Measurements from ENCODE around the gene EPG5. TPM values are rescaled to one million over a fixed set of nuclear protein-coding genes. Genes with fewer than 3 reads are reported as not detected.

EPG5 gene
- 10 to 100 TPM; 25.3 to 33.6 TPM for total RNA-seq

GRCh38 chr18:45967007-45967706 lies at the start of gene EPG5:
Gene EPG5 (minus strand): TSS chr18:45967329. CDS start chr18:45967239, 90 bp downstream.
- H3K36me3 ChIP-seq: no peaks in the 10 kb centered on the region
- no peaks in the 10 kb centered on the region for H3K9me3 ChIP-seq
- H3K27ac ChIP-seq: peak within 1 kb of the TSS; percentile 61 to 82
- DNase-seq (ENCODE audit: low spot score): peak; percentile 97
- no peaks in the 10 kb centered on the region for H3K27me3 ChIP-seq
- no peak for TF ChIP-seq CTCF (IDR thresholded peaks at IDR 0.05)
- peaks cover 0 to 29% of the 10 kb centered on the region in 2 donors for H3K4me1 ChIP-seq
- peak within 1 kb of the TSS; percentile 80 to 84 for H3K4me3 ChIP-seq

- no peaks in the 10 kb centered on the region for H3K4me1 ChIP-seq
- H3K36me3 ChIP-seq: no peaks in the 10 kb centered on the region
- H3K4me3 ChIP-seq: no peak overlapping the region
- DNase-seq (ENCODE audit: low spot score): no peak
- no peak for TF ChIP-seq CTCF (IDR thresholded peaks at IDR 0.05)
- no peaks in the 10 kb centered on the region for H3K9me3 ChIP-seq
- H3K27ac ChIP-seq: no peak overlapping the region
- H3K27me3 ChIP-seq: no peaks in the 10 kb centered on the region
These were observed 46.5 kb upstream of the EPG5 start for GRCh38 chr18:46013484-46014189.

GRCh38 chr18:46010676-46011075 lies 43.5 kb upstream of the EPG5 start:
- no peak overlapping the region for H3K27ac ChIP-seq
- H3K27me3 ChIP-seq: no peaks in the 10 kb centered on the region
- TF ChIP-seq CTCF (IDR thresholded peaks at IDR 0.05): no peak
- no peak for DNase-seq (ENCODE audit: low spot score)
- no peaks in the 10 kb centered on the region for H3K36me3 ChIP-seq
- no peaks in the 10 kb centered on the region for H3K9me3 ChIP-seq
- no peak overlapping the region for H3K4me3 ChIP-seq
- no peaks in the 10 kb centered on the region for H3K4me1 ChIP-seq

- TF ChIP-seq CTCF (IDR thresholded peaks at IDR 0.05): no peak
- Histone ChIP-seq H3K36me3 (no peaks in the 10 kb centered on the region), H3K9me3 (no peaks in the 10 kb centered on the region), H3K27ac (no peak overlapping the region), H3K27me3 (no peaks in the 10 kb centered on the region), H3K4me1 (no peaks in the 10 kb centered on the region), H3K4me3 (no peak overlapping the region)
- DNase-seq (ENCODE audit: low spot score): no peak
These were observed 42.9 kb upstream of the EPG5 start for GRCh38 chr18:46010050-46010449.

DNA sequence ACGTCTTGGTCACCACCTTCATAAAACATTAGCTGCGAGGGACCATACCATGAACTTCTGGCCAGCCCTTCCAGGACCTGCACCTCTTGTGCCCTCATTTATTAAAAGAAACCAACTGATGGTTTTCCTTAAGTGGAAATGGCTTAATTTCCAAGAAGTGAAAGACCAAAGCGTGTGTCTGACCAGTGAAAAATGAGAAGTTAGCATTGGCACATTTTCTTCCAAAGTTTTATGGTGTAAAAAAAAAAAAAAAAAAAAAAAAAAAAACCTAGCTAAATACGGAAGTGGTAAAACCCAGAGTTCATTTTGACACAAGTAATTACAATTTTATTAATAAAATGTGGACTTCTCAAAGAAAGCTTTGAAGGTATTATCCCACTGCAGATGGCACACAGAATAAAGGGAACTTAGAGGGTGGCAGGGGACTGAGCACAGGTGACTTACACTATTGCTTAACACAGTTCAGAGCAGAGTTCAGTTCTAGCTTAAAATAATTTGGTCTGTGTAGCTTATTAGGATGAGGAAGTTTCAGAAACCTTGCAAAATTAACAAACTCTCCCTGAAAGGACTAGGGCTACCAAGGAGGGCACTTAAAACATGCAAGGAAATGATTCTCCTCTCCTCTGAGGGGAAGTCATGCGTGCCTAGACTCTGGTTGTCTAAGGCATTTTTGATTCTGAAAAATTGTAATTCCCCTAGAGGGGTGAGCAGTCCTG lies 42.2 kb upstream of the EPG5 start:
- no peak overlapping the region for H3K27ac ChIP-seq
- no peaks in the 10 kb centered on the region for H3K9me3 ChIP-seq
- no peak overlapping the region for H3K4me3 ChIP-seq
- no peak for DNase-seq (ENCODE audit: low spot score)
- no peaks in the 10 kb centered on the region for H3K4me1 ChIP-seq
- H3K27me3 ChIP-seq: no peaks in the 10 kb centered on the region
- TF ChIP-seq CTCF (IDR thresholded peaks at IDR 0.05): no peak
- no peaks in the 10 kb centered on the region for H3K36me3 ChIP-seq

Data from right atrium auricular region (tissue), 2 donors.